RWPE2 (cell line): ENCODE data around the gene IL2RA.
"Not testable (repeated sequence)": the region's sequence is repeated elsewhere in the genome, so short reads cannot be mapped to it uniquely, and the experiment has no call there.

ENCODE experiments used
- ATAC-seq: fragments of 200-7000 bp; cut with Tn5 transposase; 3 replicates; pipeline ENCODE4 v1.9.1; 2021; ENCODE audit warnings: low read depth
- DNase-seq: peaks from one replicate; pipeline ENCODE4 v3.0.0-alpha.2; 2020; ENCODE audit warnings: low spot score
- H3K27ac ChIP-seq: fragments of 450-650 bp; 2 replicates; pipeline ENCODE4 v1.5.1; 2017; ENCODE audit warnings: mild to moderate bottlenecking; ENCODE audit not compliant: poor library complexity, severe bottlenecking
- H3K27me3 ChIP-seq: fragments of 250-450 bp; sonication (Bioruptor Pico); 2 replicates; pipeline ENCODE4 v1.5.1; 2021; ENCODE audit warnings: mild to moderate bottlenecking, moderate library complexity; ENCODE audit not compliant: insufficient read depth, poor library complexity, severe bottlenecking
- H3K36me3 ChIP-seq: fragments of 250-450 bp; sonication (Bioruptor Pico); 2 replicates; pipeline ENCODE4 v1.5.1; 2020; ENCODE audit warnings: low read depth, mild to moderate bottlenecking, moderate library complexity
- H3K4me1 ChIP-seq: fragments of 250-450 bp; sonication (Bioruptor Pico); 2 replicates; pipeline ENCODE4 v1.5.1; 2021; ENCODE audit warnings: mild to moderate bottlenecking, moderate library complexity; ENCODE audit not compliant: insufficient read depth, poor library complexity, severe bottlenecking
- H3K4me3 ChIP-seq: fragments of 250-450 bp; sonication (Bioruptor Pico); 2 replicates; pipeline ENCODE4 v1.5.1; 2021; ENCODE audit warnings: mild to moderate bottlenecking, moderate library complexity; ENCODE audit not compliant: severe bottlenecking
- H3K9me3 ChIP-seq: fragments of 250-450 bp; sonication (Bioruptor Pico); 2 replicates; pipeline ENCODE4 v1.5.1; 2021; ENCODE audit warnings: mild to moderate bottlenecking, moderate library complexity; ENCODE audit not compliant: severe bottlenecking
- CTCF ChIP-seq: fragments of 450-650 bp; IDR thresholded peaks from one replicate; pipeline ENCODE4 v1.5.1; 2017; ENCODE audit warnings: mild to moderate bottlenecking, moderate library complexity; ENCODE audit not compliant: poor library complexity, severe bottlenecking

IL2RA gene

GRCh38 chr10:6068422-6068821 lies 6.3 kb upstream of the IL2RA start:
- no peak for TF ChIP-seq CTCF
- DNase-seq, result no peak
- H3K4me3 ChIP-seq, result no peak overlapping the region

GRCh38 chr10:6068006-6068405 lies 5.8 kb upstream of the IL2RA start:
- no peak for TF ChIP-seq CTCF
- no peak overlapping the region for H3K4me3 ChIP-seq

More at GRCh38 chr10:6068422-6068821, 6.3 kb upstream of the IL2RA start:
- ATAC-seq, result no peak
- H3K27me3 ChIP-seq, result no peaks in the 10 kb centered on the region
- H3K4me1 ChIP-seq, result no peaks in the 10 kb centered on the region
- no peak overlapping the region for H3K27ac ChIP-seq
- no peaks in the 10 kb centered on the region for H3K9me3 ChIP-seq
- no peaks in the 10 kb centered on the region for H3K36me3 ChIP-seq

GRCh38 chr10:6067457-6067856 lies 5.3 kb upstream of the IL2RA start:
- H3K36me3 ChIP-seq, result no peaks in the 10 kb centered on the region
- no peak for DNase-seq
- no peak for ATAC-seq
- no peak for TF ChIP-seq CTCF
- H3K4me3 ChIP-seq, result no peak overlapping the region
- no peaks in the 10 kb centered on the region for H3K4me1 ChIP-seq
- no peaks in the 10 kb centered on the region for H3K9me3 ChIP-seq
- H3K27me3 ChIP-seq, result no peaks in the 10 kb centered on the region
- no peak overlapping the region for H3K27ac ChIP-seq

More at GRCh38 chr10:6068006-6068405, 5.8 kb upstream of the IL2RA start:
- Histone ChIP-seq H3K27me3 (no peaks in the 10 kb centered on the region), H3K36me3 (no peaks in the 10 kb centered on the region), H3K4me1 (no peaks in the 10 kb centered on the region), H3K9me3 (no peaks in the 10 kb centered on the region), H3K27ac (no peak overlapping the region)
- DNase-seq, result no peak
- no peak for ATAC-seq

GRCh38 chr10:6065835-6066234 lies 3.7 kb upstream of the IL2RA start:
- no peak for TF ChIP-seq CTCF
- Histone ChIP-seq H3K27ac (no peak overlapping the region), H3K4me1 (no peaks in the 10 kb centered on the region), H3K4me3 (no peak overlapping the region), H3K9me3 (no peaks in the 10 kb centered on the region), H3K27me3 (no peaks in the 10 kb centered on the region), H3K36me3 (no peaks in the 10 kb centered on the region)
- ATAC-seq, result no peak
- no peak for DNase-seq

GRCh38 chr10:6065406-6065805 lies 3.2 kb upstream of the IL2RA start:
- no peaks in the 10 kb centered on the region for H3K4me1 ChIP-seq
- DNase-seq, result no peak
- no peak for ATAC-seq
- TF ChIP-seq CTCF, result no peak
- H3K9me3 ChIP-seq, result no peaks in the 10 kb centered on the region
- H3K4me3 ChIP-seq, result no peak overlapping the region
- H3K27ac ChIP-seq, result no peak overlapping the region
- H3K27me3 ChIP-seq, result no peaks in the 10 kb centered on the region
- no peaks in the 10 kb centered on the region for H3K36me3 ChIP-seq

GRCh38 chr10:6064726-6065125 lies 2.6 kb upstream of the IL2RA start:
- H3K36me3 ChIP-seq, H3K4me3 ChIP-seq, H3K27ac ChIP-seq, H3K27me3 ChIP-seq, DNase-seq, H3K4me1 ChIP-seq, ATAC-seq, H3K9me3 ChIP-seq: not testable (repeated sequence)
